DND-41 (cell line): Measurements from ENCODE around the gene DHRS3.
"Not testable (repeated sequence)": the region's sequence is repeated elsewhere in the genome, so short reads cannot be mapped to it uniquely, and the experiment has no call there.

Experiments
- ATAC-seq: fragments of 200-7000 bp; cut with Tn5 transposase; 3 replicates; pipeline ENCODE4 v1.9.1; 2021; ENCODE audit warnings: low read depth; ENCODE audit not compliant: insufficient read depth
- DNase-seq: peaks from one replicate; pipeline ENCODE4 v3.0.0-alpha.2; 2020
- H2AFZ ChIP-seq: 2 replicates; pipeline ENCODE4 v1.6.0; 2012; ENCODE audit warnings: low read depth, low read length
- H3K27ac ChIP-seq: 2 replicates; pipeline ENCODE4 v1.5.1; 2012; ENCODE audit warnings: low read length, inconsistent platforms
- H3K27me3 ChIP-seq: fragments of 200-600 bp; sonication (generic); 2 replicates; pipeline ENCODE4 v1.6.0; 2012; ENCODE audit warnings: low read length, mild to moderate bottlenecking, inconsistent platforms; ENCODE audit not compliant: insufficient read depth, poor library complexity
- H3K36me3 ChIP-seq: 2 replicates; pipeline ENCODE4 v1.5.1; 2012; ENCODE audit warnings: low read length, inconsistent platforms; ENCODE audit not compliant: insufficient read depth
- H3K4me1 ChIP-seq: 2 replicates; pipeline ENCODE4 v1.5.1; 2012; ENCODE audit warnings: mild to moderate bottlenecking, low read length; ENCODE audit not compliant: insufficient read depth
- H3K4me2 ChIP-seq: 2 replicates; pipeline ENCODE4 v1.6.0; 2012; ENCODE audit warnings: mild to moderate bottlenecking, moderate library complexity, low read length, inconsistent platforms; ENCODE audit not compliant: insufficient read depth
- H3K4me3 ChIP-seq, 2 experiments: fragments of 200-600 bp in 1 of 2; shearing (Covaris generic) in 1 of 2; 2 replicates each; pipeline ENCODE4 v1.5.1; 2012 to 2016; ENCODE audit warnings: inconsistent platforms in 2 of 2, low read length in 2 of 2, mild to moderate bottlenecking in 2 of 2, low read depth in 1 of 2, moderate library complexity in 1 of 2
- H3K79me2 ChIP-seq: 2 replicates; pipeline ENCODE4 v1.6.0; 2012; ENCODE audit warnings: low read length, inconsistent platforms; ENCODE audit not compliant: insufficient read depth
- H3K9ac ChIP-seq: 2 replicates; pipeline ENCODE4 v1.6.0; 2012; ENCODE audit warnings: low read depth, mild to moderate bottlenecking, inconsistent platforms, low read length, moderate library complexity
- H3K9me3 ChIP-seq: 2 replicates; pipeline ENCODE4 v1.5.1; 2012; ENCODE audit warnings: low read length, moderate library complexity, mild to moderate bottlenecking, inconsistent platforms; ENCODE audit not compliant: insufficient read depth, severe bottlenecking
- H4K20me1 ChIP-seq: 2 replicates; pipeline ENCODE4 v1.6.0; 2012; ENCODE audit warnings: low read length; ENCODE audit not compliant: insufficient read depth
- CTCF ChIP-seq: IDR thresholded peaks from 2 replicates; pipeline ENCODE4 v1.5.1; 2012; ENCODE audit warnings: borderline replicate concordance, low read length, moderate library complexity, mild to moderate bottlenecking; ENCODE audit not compliant: poor library complexity, severe bottlenecking; ENCODE audit errors: extremely low read depth
- EZH2 ChIP-seq: IDR thresholded peaks from 3 replicates; pipeline ENCODE4 v1.6.1; 2012; ENCODE audit warnings: borderline replicate concordance, low read depth, mild to moderate bottlenecking, moderate library complexity, low read length, inconsistent platforms; ENCODE audit not compliant: severe bottlenecking

The DHRS3 gene

GRCh38 chr1:12565094-12565965 lies 52.7 kb downstream of the DHRS3 start:
- ATAC-seq, result no peak
- H3K27me3 ChIP-seq, result no peaks in the 10 kb centered on the region
- no peak overlapping the region for H3K4me2 ChIP-seq
- no peak overlapping the region for H3K27ac ChIP-seq
- no peaks in the 10 kb centered on the region for H3K79me2 ChIP-seq
- no peak for TF ChIP-seq EZH2
- TF ChIP-seq CTCF, result no peak
- DNase-seq, result no peak
- no peaks in the 10 kb centered on the region for H3K4me1 ChIP-seq
- no peak overlapping the region for H3K4me3 ChIP-seq
- H4K20me1 ChIP-seq, result no peaks in the 10 kb centered on the region
- no peak overlapping the region for H3K9ac ChIP-seq
- H3K9me3 ChIP-seq, result peaks cover 21% of the 10 kb centered on the region
- H2AFZ ChIP-seq, result no peak overlapping the region
- peaks cover 18% of the 10 kb centered on the region for H3K36me3 ChIP-seq

GRCh38 chr1:12564251-12564650 lies 53.8 kb downstream of the DHRS3 start:
- H3K9ac ChIP-seq, H4K20me1 ChIP-seq, DNase-seq: not testable (repeated sequence)

GRCh38 chr1:12562955-12563576 lies 54.9 kb downstream of the DHRS3 start:
- Histone ChIP-seq H3K27me3 (no peaks in the 10 kb centered on the region), H3K4me3 (no peak overlapping the region)
- no peak for TF ChIP-seq EZH2
- no peak for TF ChIP-seq CTCF

More at GRCh38 chr1:12564251-12564650, 53.8 kb downstream of the DHRS3 start:
- H3K4me1 ChIP-seq, ATAC-seq, H3K27me3 ChIP-seq, H3K79me2 ChIP-seq, H3K27ac ChIP-seq, H3K4me3 ChIP-seq, H2AFZ ChIP-seq, H3K4me2 ChIP-seq: not testable (repeated sequence)
- peaks cover 12% of the 10 kb centered on the region for H3K36me3 ChIP-seq
- H3K9me3 ChIP-seq, result peaks cover 21% of the 10 kb centered on the region

GRCh38 chr1:12561121-12561520 lies 56.9 kb downstream of the DHRS3 start:
- H3K27ac ChIP-seq, result no peak overlapping the region
- no peaks in the 10 kb centered on the region for H4K20me1 ChIP-seq
- H2AFZ ChIP-seq, result no peak overlapping the region
- no peak for TF ChIP-seq EZH2
- no peak for TF ChIP-seq CTCF
- H3K27me3 ChIP-seq, result no peaks in the 10 kb centered on the region
- no peak overlapping the region for H3K9ac ChIP-seq
- H3K4me1 ChIP-seq, result no peaks in the 10 kb centered on the region
- H3K4me3 ChIP-seq, result no peak overlapping the region
- no peak overlapping the region for H3K4me2 ChIP-seq
- peaks cover 21% of the 10 kb centered on the region for H3K9me3 ChIP-seq
- no peaks in the 10 kb centered on the region for H3K79me2 ChIP-seq
- ATAC-seq (no peak), DNase-seq (no peak)
- no peaks in the 10 kb centered on the region for H3K36me3 ChIP-seq

More at GRCh38 chr1:12562955-12563576, 54.9 kb downstream of the DHRS3 start:
- Histone ChIP-seq H3K4me2 (no peak overlapping the region), H2AFZ (no peak overlapping the region), H3K79me2 (no peaks in the 10 kb centered on the region), H3K27ac (no peak overlapping the region), H3K9me3 (peaks cover 21% of the 10 kb centered on the region), H3K36me3 (peaks cover 8% of the 10 kb centered on the region), H4K20me1 (no peaks in the 10 kb centered on the region), H3K4me1 (no peaks in the 10 kb centered on the region), H3K9ac (no peak overlapping the region)
- ATAC-seq, result no peak
- no peak for DNase-seq
